ENCODE results near the gene KRTAP4-8.
"Not testable (repeated sequence)": the region's sequence is repeated elsewhere in the genome, so short reads cannot be mapped to it uniquely, and the experiment has no call there.

KRTAP4-8 gene

GRCh38 chr17:41065016-41065689 is 32.8 kb downstream of the KRTAP4-8 start:
- DNase-seq (ENCODE audit: low read depth in 2 of 2) = not testable (repeated sequence)

- DNase-seq (ENCODE audit: low read depth in 2 of 2) = no peak
These were observed 33.6 kb downstream of the KRTAP4-8 start for GRCh38 chr17:41064301-41064700.

GRCh38 chr17:41063449-41063848 is 34.5 kb downstream of the KRTAP4-8 start:
- no peak for DNase-seq (ENCODE audit: low read depth in 2 of 2)

- DNase-seq (ENCODE audit: low read depth in 2 of 2) = no peak
These were observed 36.0 kb downstream of the KRTAP4-8 start for GRCh38 chr17:41061964-41062363.

DNA sequence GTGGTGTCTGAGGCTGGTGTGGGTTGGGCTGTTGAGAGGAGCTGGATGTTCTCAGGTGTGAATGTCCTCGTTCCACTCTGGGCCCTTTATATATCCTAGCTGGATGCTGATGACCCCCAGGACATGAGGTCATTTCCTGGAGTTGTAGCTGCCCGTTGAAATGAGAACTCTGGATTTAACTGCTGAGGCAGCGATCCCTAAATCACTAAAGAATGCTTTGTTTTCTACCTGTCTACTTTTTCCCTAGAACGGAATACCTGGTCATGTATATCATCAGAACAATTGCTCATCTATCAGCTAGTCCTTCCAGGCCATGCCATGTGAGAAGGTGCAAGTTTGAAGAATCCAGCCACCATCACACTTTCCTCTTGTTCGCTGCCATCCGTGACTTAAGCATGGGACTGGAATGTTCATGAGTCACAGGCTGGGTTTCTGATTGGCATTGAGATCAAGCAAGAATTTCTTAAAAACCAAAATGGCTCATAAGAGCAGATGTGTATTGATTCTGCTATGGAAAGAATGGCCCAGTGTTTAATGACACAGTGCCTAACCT is 37.8 kb downstream of the KRTAP4-8 start, which contains the start of gene KRTAP2-3:
Gene KRTAP2-3 (minus strand): TSS at position 63 of the 553 bp plus-strand sequence. CDS start 64 bp downstream, outside the sequence.
- no peak for DNase-seq (ENCODE audit: low read depth in 2 of 2)

DNA sequence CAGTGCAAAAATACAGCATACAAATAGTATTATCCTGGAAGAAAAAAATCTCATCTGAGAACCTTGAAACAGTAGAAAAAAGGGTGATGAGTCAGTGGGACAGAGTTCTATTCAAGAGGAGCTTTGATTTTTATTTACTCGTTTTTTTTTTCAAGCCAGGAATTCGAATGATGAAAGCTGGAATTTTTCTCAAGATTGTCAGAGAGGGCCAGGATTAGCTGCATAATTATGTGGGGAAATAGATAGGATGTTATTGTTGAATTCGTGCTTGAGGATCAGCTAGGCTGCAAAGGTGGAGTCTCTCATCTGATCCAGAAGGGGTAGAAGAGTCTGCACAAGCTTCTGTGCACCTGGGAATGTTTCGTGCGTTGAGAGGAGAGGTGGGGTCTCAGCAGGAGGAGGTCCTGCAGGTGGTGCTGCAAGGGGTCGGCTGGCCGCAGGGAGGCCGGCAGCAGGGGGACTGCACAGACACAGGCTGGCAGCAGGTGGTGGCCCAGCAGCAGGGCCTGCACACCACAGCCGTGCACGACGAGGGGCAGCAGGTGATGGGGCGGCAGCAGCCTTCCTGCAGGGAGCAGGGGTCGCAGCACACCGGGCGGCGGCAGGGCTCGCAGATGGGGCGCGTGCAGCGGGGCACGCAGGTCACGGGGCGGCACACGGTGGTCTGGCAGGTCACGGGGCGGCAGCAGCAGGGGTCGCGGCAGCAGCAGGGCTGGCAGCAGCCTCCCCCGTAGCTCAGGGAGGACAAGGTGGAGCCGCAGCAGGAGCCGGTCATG is 38.5 kb downstream of the KRTAP4-8 start:
- not testable (repeated sequence) for DNase-seq (ENCODE audit: low read depth in 2 of 2)

GRCh38 chr17:41058741-41059140 is 39.2 kb downstream of the KRTAP4-8 start:
- no peak for DNase-seq (ENCODE audit: low read depth in 2 of 2)

DNA sequence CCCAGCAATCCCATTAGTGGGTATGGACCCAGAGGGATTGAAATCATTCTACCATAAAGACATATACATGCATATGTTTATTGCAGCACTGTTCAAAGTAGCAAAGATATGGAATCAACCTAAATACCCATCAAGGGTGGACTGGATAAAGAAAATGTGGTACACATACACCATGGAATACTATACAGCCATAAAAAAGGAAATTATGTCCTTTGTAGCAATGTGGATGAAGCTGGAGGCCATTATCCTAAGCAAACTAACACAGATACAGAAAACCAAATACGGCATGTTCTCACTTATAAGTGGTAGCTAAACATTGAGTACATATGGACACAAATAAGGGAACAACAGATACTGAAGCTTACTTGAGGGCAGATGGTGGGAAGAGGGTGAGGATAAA is 40.4 kb downstream of the KRTAP4-8 start:
- DNase-seq (ENCODE audit: low read depth in 2 of 2) = no peak

GRCh38 chr17:41055130-41055529 is 42.8 kb downstream of the KRTAP4-8 start, which contains the start of gene KRTAP2-2:
Gene KRTAP2-2 (minus strand): TSS chr17:41055230. CDS start chr17:41055211, 19 bp downstream.
- not testable (repeated sequence) for DNase-seq (ENCODE audit: low read depth in 2 of 2)

GRCh38 chr17:41054556-41054955 is 43.4 kb downstream of the KRTAP4-8 start:
- not testable (repeated sequence) for DNase-seq (ENCODE audit: low read depth in 2 of 2)

DNA sequence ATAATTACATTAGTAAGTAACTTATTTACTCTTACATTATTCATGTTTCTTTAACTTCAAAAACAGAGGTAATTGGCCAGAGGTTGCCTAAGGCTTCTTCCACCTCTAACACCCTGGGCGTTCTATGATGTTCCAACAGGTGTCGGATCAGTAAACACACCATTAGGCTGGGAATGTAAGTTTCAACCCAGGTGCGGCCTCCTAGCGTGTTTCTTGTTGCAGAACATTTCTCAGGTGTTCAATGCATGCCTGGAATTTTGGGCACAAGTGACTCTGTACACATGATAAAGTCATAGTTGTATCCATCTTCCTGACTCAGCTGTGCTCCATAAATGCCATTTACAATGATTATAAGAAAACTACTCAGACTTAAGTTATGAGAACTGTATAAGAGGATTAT is 43.9 kb downstream of the KRTAP4-8 start:
- no peak for DNase-seq (ENCODE audit: low read depth in 2 of 2)

DNA sequence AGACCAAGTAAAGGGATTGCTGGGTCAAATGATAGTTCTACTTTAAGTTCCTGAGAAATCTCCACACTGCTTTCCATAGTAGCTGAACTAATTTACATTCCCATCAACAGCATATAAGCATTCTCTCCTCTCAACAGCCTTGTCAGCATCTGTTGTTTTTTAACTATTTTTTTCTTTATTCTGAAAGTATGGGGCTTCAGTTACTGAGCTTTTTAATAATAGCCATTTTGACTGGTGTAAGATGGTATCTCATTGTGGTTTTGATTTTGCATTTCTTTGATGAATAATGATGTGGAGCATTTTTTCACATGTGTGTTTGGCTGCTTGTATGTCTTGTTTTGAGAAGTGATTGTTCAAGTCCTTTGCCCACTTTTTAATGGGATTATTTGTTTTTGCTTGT is 45.4 kb downstream of the KRTAP4-8 start:
- no peak for DNase-seq (ENCODE audit: low read depth in 2 of 2)

DNA sequence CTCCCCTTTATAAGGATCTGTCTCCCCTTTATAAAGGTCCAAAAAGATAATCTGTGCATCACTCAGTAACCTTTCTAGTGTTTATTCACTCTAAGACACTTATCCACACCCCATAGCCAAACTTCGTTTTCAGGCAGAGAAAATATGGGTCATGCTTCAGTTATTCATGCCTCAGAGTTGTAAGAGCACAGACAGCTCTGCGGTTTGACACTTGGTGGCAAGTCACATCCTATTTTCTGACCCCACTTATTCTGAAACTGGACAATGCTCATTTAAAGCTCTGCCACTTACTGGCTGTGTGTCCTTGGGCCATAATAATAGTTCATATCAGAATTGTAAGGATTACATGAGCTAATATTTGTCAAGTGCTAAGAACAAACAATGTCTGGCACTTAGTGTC is 48.8 kb downstream of the KRTAP4-8 start:
- no peak for DNase-seq (ENCODE audit: low read depth in 2 of 2)

DNA sequence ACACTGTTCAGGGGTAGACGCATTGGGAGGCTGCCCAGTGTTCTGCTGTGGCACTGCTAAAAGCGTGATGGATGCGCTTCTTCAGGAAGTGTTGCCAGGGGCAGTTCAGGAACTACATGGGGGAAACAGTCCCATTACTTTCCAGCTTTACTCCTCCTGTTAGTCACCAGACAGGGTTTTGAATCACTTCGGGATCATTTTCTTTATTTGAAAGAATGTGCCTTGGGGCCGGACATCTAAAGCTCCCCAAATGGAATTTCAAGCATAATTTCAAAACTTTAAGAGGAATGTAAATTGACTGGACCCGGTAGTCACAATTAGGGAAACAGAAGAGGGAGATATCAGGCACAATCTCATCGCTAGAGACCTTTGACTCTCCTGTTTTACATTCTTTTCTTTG is 49.5 kb downstream of the KRTAP4-8 start:
- no peak for DNase-seq (ENCODE audit: low read depth in 2 of 2)
